Measurements from ENCODE around the gene PNLIPRP3. TPM values are rescaled to one million over a fixed set of nuclear protein-coding genes. Genes with fewer than 3 reads are reported as not detected.
"Not testable (repeated sequence)": the region's sequence is repeated elsewhere in the genome, so short reads cannot be mapped to it uniquely, and the experiment has no call there.

Gene PNLIPRP3
- total RNA-seq, 1 experiment from 2014 or later, result not detected

DNA sequence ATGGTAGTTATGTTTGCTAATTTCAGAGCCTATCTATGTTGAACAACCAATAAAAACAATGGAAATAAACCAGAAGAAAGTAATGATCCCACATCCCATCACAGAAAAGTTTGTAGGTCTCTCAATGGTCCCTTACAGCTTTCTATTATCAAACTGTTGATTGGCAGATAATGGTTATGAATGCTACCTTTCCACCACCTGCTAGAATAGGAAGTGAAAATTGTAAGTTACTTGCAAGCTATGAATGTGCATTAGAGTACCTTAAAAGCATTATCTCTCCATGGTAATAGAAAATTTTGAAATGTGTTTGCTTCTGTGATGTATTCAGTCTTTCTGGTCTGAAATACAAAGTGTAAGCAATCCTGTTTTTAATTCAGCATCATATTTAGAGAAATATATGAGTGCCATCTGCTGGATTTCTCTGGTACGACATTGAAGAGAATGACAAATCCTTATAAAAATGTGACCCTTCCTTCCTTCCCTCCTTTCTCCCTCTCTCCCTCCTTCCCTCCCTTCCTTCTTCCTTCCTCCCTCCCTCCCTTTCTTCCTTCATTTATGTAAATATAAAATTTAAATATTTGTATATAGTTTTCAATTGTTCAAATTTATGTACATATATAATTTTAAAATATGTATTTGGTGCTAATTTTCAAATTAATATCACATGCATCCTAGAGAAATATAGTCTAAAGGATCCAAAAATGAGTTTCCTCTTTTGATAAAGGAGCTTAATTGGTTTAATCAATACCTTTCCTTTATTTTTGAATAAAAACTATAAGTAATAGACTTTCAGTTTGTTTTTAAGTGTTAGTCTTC lies 41.4 kb upstream of the PNLIPRP3 start:
- intact Hi-C loops (cut with micrococcal nuclease; ENCODE audit: unreplicated experiment), result loop anchor here (1.0 to 5.0 kb wide), 2 partner anchors 679 to 1031 kb away; no protein-coding TSS in a partner anchor
- Histone ChIP-seq H3K4me1 (replicated peaks; ENCODE audit: insufficient read depth) (no peaks in the 10 kb centered on the region), H3K79me2 (ENCODE audit: low read depth) (no peaks in the 10 kb centered on the region), H4K20me1 (ENCODE audit: insufficient read depth) (no peaks in the 10 kb centered on the region), H3K27me3 (ENCODE audit: insufficient read depth, low read depth) (peaks cover 1% of the 10 kb centered on the region; the same call in 1 of the 2 replicates), H3K27ac (no peak overlapping the region), H3K9me3 (ENCODE audit: insufficient read depth, low read depth) (no peaks in the 10 kb centered on the region), H3K36me3 (ENCODE audit: low read depth) (no peaks in the 10 kb centered on the region), H3K4me2 (no peak overlapping the region), H3F3A (ENCODE audit: insufficient read depth, low read depth) (no peaks in the 10 kb centered on the region), H3K9me2 (ENCODE audit: insufficient read depth) (no peaks in the 10 kb centered on the region), H2AFZ (no peak overlapping the region), H3K4me3 (no peak overlapping the region)
- ChIA-PET POLR2A (ENCODE audit: unreplicated experiment) (no interaction called here), CTCF (interaction anchor here (0.5 to 0.6 kb wide), 3 partner anchors 214 to 1621 kb away, joined by 3 to 7 read pairs (median 3); no protein-coding TSS in a partner anchor)
- TF ChIP-seq, protein P1, sequence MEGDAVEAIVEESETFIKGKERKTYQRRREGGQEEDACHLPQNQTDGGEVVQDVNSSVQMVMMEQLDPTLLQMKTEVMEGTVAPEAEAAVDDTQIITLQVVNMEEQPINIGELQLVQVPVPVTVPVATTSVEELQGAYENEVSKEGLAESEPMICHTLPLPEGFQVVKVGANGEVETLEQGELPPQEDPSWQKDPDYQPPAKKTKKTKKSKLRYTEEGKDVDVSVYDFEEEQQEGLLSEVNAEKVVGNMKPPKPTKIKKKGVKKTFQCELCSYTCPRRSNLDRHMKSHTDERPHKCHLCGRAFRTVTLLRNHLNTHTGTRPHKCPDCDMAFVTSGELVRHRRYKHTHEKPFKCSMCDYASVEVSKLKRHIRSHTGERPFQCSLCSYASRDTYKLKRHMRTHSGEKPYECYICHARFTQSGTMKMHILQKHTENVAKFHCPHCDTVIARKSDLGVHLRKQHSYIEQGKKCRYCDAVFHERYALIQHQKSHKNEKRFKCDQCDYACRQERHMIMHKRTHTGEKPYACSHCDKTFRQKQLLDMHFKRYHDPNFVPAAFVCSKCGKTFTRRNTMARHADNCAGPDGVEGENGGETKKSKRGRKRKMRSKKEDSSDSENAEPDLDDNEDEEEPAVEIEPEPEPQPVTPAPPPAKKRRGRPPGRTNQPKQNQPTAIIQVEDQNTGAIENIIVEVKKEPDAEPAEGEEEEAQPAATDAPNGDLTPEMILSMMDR (conservative IDR thresholded peaks at IDR 0.05), result peak; percentile 64
- no peak for TF ChIP-seq EZH2 (IDR thresholded peaks at IDR 0.05; ENCODE audit: low read depth)
- no peak for DNase-seq
- BruUV-seq (replicated peaks), result no TSS peak

DNA sequence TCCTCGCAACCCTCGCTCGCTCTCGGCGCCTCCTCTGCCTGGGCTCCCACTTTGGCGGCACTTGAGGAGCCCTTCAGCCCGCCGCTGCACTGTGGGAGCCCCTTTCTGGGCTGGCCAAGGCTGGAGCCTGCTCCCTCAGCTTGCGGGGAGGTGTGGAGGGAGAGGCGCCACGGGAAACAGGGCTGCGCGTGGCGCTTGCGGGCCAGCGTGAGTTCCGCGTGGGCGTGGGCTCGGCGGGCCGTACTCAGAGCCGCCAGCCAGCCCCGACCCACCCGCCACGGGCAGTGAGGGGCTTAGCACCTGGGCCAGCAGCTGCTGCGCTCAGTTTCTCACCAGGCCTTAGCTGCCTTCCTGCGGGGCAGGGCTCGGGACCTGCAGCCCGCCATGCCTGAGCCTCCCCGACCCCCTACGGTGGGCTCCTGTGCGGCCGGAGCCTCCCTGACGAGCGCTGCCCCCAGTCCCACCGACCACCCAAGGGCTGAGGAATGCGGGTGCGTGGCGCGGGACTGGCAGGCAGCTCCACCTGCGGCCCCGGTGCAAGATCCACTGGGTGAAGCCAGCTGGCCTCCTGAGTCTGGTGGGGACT lies 34.3 kb upstream of the PNLIPRP3 start:
- H3K27me3 ChIP-seq (ENCODE audit: insufficient read depth, low read depth), result peaks cover 17% of the 10 kb centered on the region; the same call in 1 of the 2 replicates
- H3K4me3 ChIP-seq; H3K36me3 ChIP-seq (ENCODE audit: low read depth); CTCF ChIA-PET; H3K79me2 ChIP-seq (ENCODE audit: low read depth); H3K9me3 ChIP-seq (ENCODE audit: insufficient read depth, low read depth); intact Hi-C loops (cut with micrococcal nuclease; ENCODE audit: unreplicated experiment); H3F3A ChIP-seq (ENCODE audit: insufficient read depth, low read depth); H3K4me2 ChIP-seq; BruUV-seq (replicated peaks); H3K9me2 ChIP-seq (ENCODE audit: insufficient read depth); H3K27ac ChIP-seq; POLR2A ChIA-PET (ENCODE audit: unreplicated experiment); H2AFZ ChIP-seq; H3K4me1 ChIP-seq (replicated peaks; ENCODE audit: insufficient read depth); DNase-seq; H4K20me1 ChIP-seq (ENCODE audit: insufficient read depth): not testable (repeated sequence)

DNA sequence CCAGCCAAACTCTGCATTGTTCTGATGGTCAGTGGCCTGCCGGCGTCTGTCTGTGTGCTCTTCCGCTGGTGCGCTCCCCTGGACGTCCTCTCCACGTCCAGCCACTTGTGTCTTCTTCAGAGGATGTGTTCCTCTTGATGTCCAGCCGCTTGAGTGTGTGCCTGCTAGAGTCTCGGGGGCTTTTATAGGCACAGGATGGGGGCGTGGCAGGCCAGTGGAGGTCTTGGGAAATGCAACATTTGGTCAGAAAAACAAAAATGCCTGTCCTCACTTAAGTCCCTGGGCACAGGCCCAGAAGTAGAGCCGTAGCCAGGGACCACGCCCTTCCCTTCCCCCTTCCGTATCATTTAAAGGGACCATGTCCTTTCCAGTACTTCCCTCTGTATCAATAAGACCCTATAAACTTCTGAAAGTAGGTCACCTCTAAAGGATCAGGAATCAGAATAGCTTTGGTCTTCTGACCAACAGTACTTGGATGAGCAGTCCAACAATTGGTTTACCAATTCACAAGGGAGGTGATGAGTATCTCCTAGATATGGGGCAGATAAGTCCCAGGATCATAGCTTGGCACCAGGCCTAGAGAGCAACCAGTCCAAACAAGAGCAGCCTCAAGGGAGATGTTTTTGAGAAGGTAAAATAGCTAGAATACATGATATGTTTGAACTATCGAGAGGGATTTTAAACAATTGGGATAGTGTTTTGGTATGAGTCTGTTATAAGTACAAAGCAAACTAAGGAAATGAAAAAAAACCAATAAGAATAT lies 32.2 kb upstream of the PNLIPRP3 start:
- no peak for TF ChIP-seq EZH2 (IDR thresholded peaks at IDR 0.05; ENCODE audit: low read depth)
- TF ChIP-seq, protein P1 (conservative IDR thresholded peaks at IDR 0.05), result no peak
- no TSS peak for BruUV-seq (replicated peaks)
- POLR2A ChIA-PET (ENCODE audit: unreplicated experiment), result no interaction called here

More for the DNA sequence above, 32.2 kb upstream of the PNLIPRP3 start:
- Histone ChIP-seq H4K20me1 (ENCODE audit: insufficient read depth) (no peaks in the 10 kb centered on the region), H3K4me1 (replicated peaks; ENCODE audit: insufficient read depth) (no peaks in the 10 kb centered on the region), H3K9me3 (ENCODE audit: insufficient read depth, low read depth) (no peaks in the 10 kb centered on the region), H3K27me3 (ENCODE audit: insufficient read depth, low read depth) (peaks cover 17% of the 10 kb centered on the region; the same call in 1 of the 2 replicates), H3F3A (ENCODE audit: insufficient read depth, low read depth) (no peaks in the 10 kb centered on the region), H2AFZ (no peak overlapping the region), H3K36me3 (ENCODE audit: low read depth) (no peaks in the 10 kb centered on the region), H3K79me2 (ENCODE audit: low read depth) (no peaks in the 10 kb centered on the region), H3K4me3 (no peak overlapping the region), H3K9me2 (ENCODE audit: insufficient read depth) (no peaks in the 10 kb centered on the region), H3K4me2 (no peak overlapping the region), H3K27ac (no peak overlapping the region)
- CTCF ChIA-PET, result interaction anchor here (0.6 kb wide), 1 partner anchor 39 kb away, joined by 3 read pairs; no protein-coding TSS in a partner anchor
- intact Hi-C loops (cut with micrococcal nuclease; ENCODE audit: unreplicated experiment), result no loop called here
- no peak for DNase-seq
